IMR-90 (cell line): ENCODE measurements around the gene SIRT2. TPM values are rescaled to one million over a fixed set of nuclear protein-coding genes. Genes with fewer than 3 reads are reported as not detected.

Experiments
- ATAC-seq: fragments of 200-7000 bp; cut with Tn5 transposase; 2 replicates; pipeline ENCODE4 v1.9.1; 2020; ENCODE audit warnings: low read depth, mild to moderate bottlenecking, moderate library complexity
- BruUV-seq: library from RNA; stranded (reverse); fragments of 400-500 nt; replicated peaks from 2 replicates; lab custom pipeline; 2021; lab: Mats Ljungman, UMichigan
- CTCF ChIA-PET: fragments of 300-600 bp; formaldehyde crosslinking; extraction: SDS; loops from one replicate; lab custom pipeline; 2021; ENCODE audit warnings: antibody characterized with exemption; lab: Yijun Ruan, JAX
- POLR2A ChIA-PET: fragments of 300-600 bp; sonication (Branson Sonifier 250); formaldehyde crosslinking; loops from one replicate; lab custom pipeline; 2022; ENCODE audit warnings: antibody characterized with exemption; ENCODE audit not compliant: unreplicated experiment; lab: Charles Lee
- DNase-seq: peaks from one replicate; pipeline ENCODE4 v3.0.0; 2013
- H2AFZ ChIP-seq: replicated peaks from 2 replicates; pipeline ENCODE3; 2013; ENCODE audit warnings: low read length, mild to moderate bottlenecking; ENCODE audit not compliant: poor library complexity
- H2AK5ac ChIP-seq: 2 replicates; pipeline ENCODE4 v1.6.1; 2013; ENCODE audit warnings: low read depth, low read length, inconsistent platforms
- H2AK9ac ChIP-seq: replicated peaks from 2 replicates; pipeline ENCODE3; 2013; ENCODE audit warnings: mild to moderate bottlenecking, low read depth, low read length, moderate library complexity; ENCODE audit not compliant: poor library complexity
- H2BK120ac ChIP-seq: 2 replicates; pipeline ENCODE4 v1.6.1; 2013; ENCODE audit warnings: low read depth, low read length, inconsistent platforms
- H2BK15ac ChIP-seq: 3 replicates; pipeline ENCODE4 v1.6.1; 2013; ENCODE audit warnings: low read depth, low read length, inconsistent platforms
- H2BK20ac ChIP-seq: 2 replicates; pipeline ENCODE4 v1.6.1; 2013; ENCODE audit warnings: low read depth, mild to moderate bottlenecking, inconsistent platforms, low read length, moderate library complexity
- H2BK5ac ChIP-seq: 2 replicates; pipeline ENCODE4 v1.6.1; 2013; ENCODE audit warnings: mild to moderate bottlenecking, low read depth, low read length, inconsistent platforms; ENCODE audit not compliant: poor library complexity, severe bottlenecking
- H3K14ac ChIP-seq: replicated peaks from 2 replicates; pipeline ENCODE4 v1.6.1; 2013; ENCODE audit warnings: low read depth, low read length, inconsistent platforms
- H3K18ac ChIP-seq: 2 replicates; pipeline ENCODE4 v1.6.1; 2013; ENCODE audit warnings: low read depth, low read length, control low read depth
- H3K23ac ChIP-seq: 2 replicates; pipeline ENCODE4 v1.6.1; 2013; ENCODE audit warnings: low read depth, low read length, inconsistent platforms
- H3K27ac ChIP-seq: 2 replicates; pipeline ENCODE4 v1.5.1; 2013; ENCODE audit warnings: mild to moderate bottlenecking, control low read depth, low read length; ENCODE audit not compliant: insufficient read depth
- H3K27me3 ChIP-seq: 2 replicates; pipeline ENCODE4 v1.6.1; 2013; ENCODE audit warnings: low read length; ENCODE audit not compliant: control insufficient read depth, insufficient read depth
- H3K36me3 ChIP-seq: 2 replicates; pipeline ENCODE4 v1.6.1; 2013; ENCODE audit warnings: low read length, mixed read lengths; ENCODE audit not compliant: control insufficient read depth, insufficient read depth
- H3K4ac ChIP-seq: 2 replicates; pipeline ENCODE4 v1.6.1; 2013; ENCODE audit warnings: low read depth, low read length, inconsistent platforms
- H3K4me1 ChIP-seq: 2 replicates; pipeline ENCODE4 v1.6.1; 2013; ENCODE audit warnings: low read length, mixed read lengths; ENCODE audit not compliant: control insufficient read depth, insufficient read depth
- H3K4me2 ChIP-seq: 2 replicates; pipeline ENCODE4 v1.6.1; 2013; ENCODE audit warnings: low read depth, mild to moderate bottlenecking, control low read depth, low read length, moderate library complexity
- H3K4me3 ChIP-seq: 2 replicates; pipeline ENCODE4 v1.5.1; 2013; ENCODE audit warnings: low read depth, mild to moderate bottlenecking, control low read depth, low read length, moderate library complexity; ENCODE audit not compliant: insufficient read depth
- H3K56ac ChIP-seq: 2 replicates; pipeline ENCODE4 v1.6.1; 2013; ENCODE audit warnings: low read length, inconsistent platforms; ENCODE audit not compliant: insufficient read depth; ENCODE audit errors: extremely low read depth
- H3K79me1 ChIP-seq, 2 experiments: 2 replicates each; pipeline ENCODE4 v1.6.1; 2013; ENCODE audit warnings: low read length in 2 of 2, inconsistent platforms in 1 of 2, low read depth in 1 of 2
- H3K9ac ChIP-seq: 2 replicates; pipeline ENCODE4 v1.6.1; 2013; ENCODE audit warnings: low read depth, low read length, control low read depth
- H3K9me1 ChIP-seq: 2 replicates; pipeline ENCODE4 v1.6.1; 2013; ENCODE audit warnings: low read length, inconsistent platforms; ENCODE audit not compliant: insufficient read depth
- H3K9me3 ChIP-seq: 2 replicates; pipeline ENCODE4 v1.6.1; 2013; ENCODE audit warnings: low read length; ENCODE audit not compliant: control insufficient read depth, insufficient read depth
- H4K20me1 ChIP-seq: 2 replicates; pipeline ENCODE4 v1.6.1; 2013; ENCODE audit warnings: low read length, inconsistent platforms; ENCODE audit not compliant: insufficient read depth
- H4K5ac ChIP-seq: 2 replicates; pipeline ENCODE4 v1.6.1; 2013; ENCODE audit warnings: mild to moderate bottlenecking, low read depth, low read length, control low read depth
- H4K8ac ChIP-seq, 2 experiments: 2 replicates each; pipeline ENCODE4 v1.6.1; 2013; ENCODE audit warnings: low read depth in 2 of 2, low read length in 2 of 2, control low read depth in 1 of 2, inconsistent platforms in 1 of 2
- H4K91ac ChIP-seq: 2 replicates; pipeline ENCODE4 v1.6.1; 2013; ENCODE audit warnings: low read depth, low read length, inconsistent platforms; ENCODE audit not compliant: insufficient read depth
- CEBPB ChIP-seq: IDR thresholded peaks from 2 replicates; pipeline ENCODE4 v1.6.1; 2012; ENCODE audit warnings: low read depth, low read length, improper control_type of control experiment
- CHD1 ChIP-seq: IDR thresholded peaks from 2 replicates; pipeline ENCODE4 v1.6.1; 2012; ENCODE audit warnings: low read depth, low read length, improper control_type of control experiment
- FOS ChIP-seq: fragments of 150-350 bp; IDR thresholded peaks from 2 replicates; pipeline ENCODE4 v1.6.1; 2016; ENCODE audit warnings: low read depth, low read length
- MAFK ChIP-seq: IDR thresholded peaks from 2 replicates; pipeline ENCODE4 v1.6.1; 2012; ENCODE audit warnings: low read depth, low read length, improper control_type of control experiment
- MAZ ChIP-seq: IDR thresholded peaks from 2 replicates; pipeline ENCODE4 v1.6.1; 2012; ENCODE audit warnings: low read depth, mild to moderate bottlenecking, low read length, improper control_type of control experiment, moderate library complexity, borderline replicate concordance
- NFE2L2 ChIP-seq: fragments of 150-350 bp; IDR thresholded peaks from 2 replicates; pipeline ENCODE4 v1.6.1; 2016; ENCODE audit warnings: low read depth, mild to moderate bottlenecking, low read length
- POLR2A ChIP-seq: IDR thresholded peaks from 2 replicates; pipeline ENCODE4 v1.6.1; 2012; ENCODE audit warnings: mild to moderate bottlenecking, low read depth, low read length
- RAD21 ChIP-seq: IDR thresholded peaks from 2 replicates; pipeline ENCODE4 v1.6.1; 2012; ENCODE audit warnings: low read length, improper control_type of control experiment
- RFX5 ChIP-seq: IDR thresholded peaks from 2 replicates; pipeline ENCODE4 v1.8.0; 2012; ENCODE audit warnings: low read depth, mild to moderate bottlenecking, low read length, moderate library complexity
- SMC3 ChIP-seq: fragments of 150-350 bp; IDR thresholded peaks from 2 replicates; pipeline ENCODE4 v1.6.1; 2016; ENCODE audit warnings: low read depth, mild to moderate bottlenecking, antibody characterized with exemption, low read length, moderate library complexity
- WGBS, 2 experiments: methylation state at CpG; one replicate each; pipeline versions ENCODE4 v1.1.5 to v1.1.7; 2013; ENCODE audit warnings: missing lambda C conversion rate in 2 of 2; ENCODE audit not compliant: insufficient read length in 1 of 2; ENCODE audit errors: extremely low coverage in 2 of 2; 5-methylcytosine and 5-hydroxymethylcytosine counted together
- dilution Hi-C: fragments of 300-500 bp; cut with HindIII; formaldehyde crosslinking; loops from one replicate; pipeline ENCODE4 v1.14.3; 2018; ENCODE audit warnings: low sequenced_read_pairs; ENCODE audit not compliant: unreplicated experiment
- in situ Hi-C: fragments of 300-500 bp; cut with MboI; formaldehyde crosslinking; loops from 3 replicates; pipeline ENCODE4 v1.14.3; 2019; ENCODE audit warnings: low sequenced_read_pairs, inconsistent platforms, mixed read lengths
- intact Hi-C: fragments of 100-400 bp; cut with micrococcal nuclease; formaldehyde crosslinking; loops from 2 replicates; pipeline ENCODE4 v1.10.0; 2022
- polyA plus RNA-seq, 3 experiments: library from polyadenylated mRNA; depleted of rRNA; stranded (reverse); fragments of >200 nt; gene quantifications; 2 replicates each; pipeline ENCODE4 v1.2.3, GENCODE V29; 2012; ENCODE audit warnings: low replicate concordance in 1 of 3
- total RNA-seq: library from RNA; depleted of rRNA; stranded (reverse); fragments of >200 nt; gene quantifications from 2 replicates; pipeline ENCODE4 v1.2.3, GENCODE V29; 2012
- TF ChIP-seq, protein P1 (sequence below): fragments of 150-350 bp; IDR thresholded peaks from 2 replicates; pipeline ENCODE4 v1.6.1; 2017; ENCODE audit warnings: mild to moderate bottlenecking, antibody characterized with exemption, low read length, low read depth
- TF ChIP-seq, protein P2 (sequence below): conservative IDR thresholded peaks from 2 replicates; pipeline ENCODE4 v1.5.1; 2012; ENCODE audit warnings: mild to moderate bottlenecking, low read depth, low read length, improper control_type of control experiment
- TF ChIP-seq, protein P3 (sequence below): fragments of 150-350 bp; IDR thresholded peaks from 2 replicates; pipeline ENCODE4 v1.6.1; 2016; ENCODE audit warnings: low read depth, mild to moderate bottlenecking, low read length, moderate library complexity, borderline replicate concordance

Gene SIRT2
- total and polyA plus RNA-seq, 2 of the 4 experiments (the other 2 are of a cell fraction) = 43.0 to 50.0 TPM

- Histone ChIP-seq H3K79me1 (no peaks in the 10 kb centered on the region), H3K27me3 (no peaks in the 10 kb centered on the region), H3K14ac (no peak overlapping the region), H3K4ac (no peak overlapping the region), H2BK15ac (no peak overlapping the region), H3K9ac (no peak overlapping the region), H3K56ac (no peak overlapping the region), H3K4me2 (no peak overlapping the region), H2AK5ac (no peak overlapping the region), H2BK20ac (no peak overlapping the region), H2AK9ac (no peak overlapping the region), H2BK120ac (no peak overlapping the region), H3K23ac (no peak overlapping the region), H3K4me3 (no peak overlapping the region), H2BK5ac (no peak overlapping the region), H2AFZ (no peak overlapping the region), H3K9me1 (0 out of 2 replicates have a peak, but pooled peaks cover 4% of the 10 kb centered on the region), H3K9me3 (no peaks in the 10 kb centered on the region), H3K36me3 (peaks cover 15% of the 10 kb centered on the region), H3K27ac (no peak overlapping the region), H3K4me1 (no peaks in the 10 kb centered on the region), H4K20me1 (no peaks in the 10 kb centered on the region), H3K18ac (no peak overlapping the region), H4K5ac (no peak overlapping the region), H4K91ac (no peak overlapping the region), H4K8ac (no peak overlapping the region)
- TF ChIP-seq, protein P1, sequence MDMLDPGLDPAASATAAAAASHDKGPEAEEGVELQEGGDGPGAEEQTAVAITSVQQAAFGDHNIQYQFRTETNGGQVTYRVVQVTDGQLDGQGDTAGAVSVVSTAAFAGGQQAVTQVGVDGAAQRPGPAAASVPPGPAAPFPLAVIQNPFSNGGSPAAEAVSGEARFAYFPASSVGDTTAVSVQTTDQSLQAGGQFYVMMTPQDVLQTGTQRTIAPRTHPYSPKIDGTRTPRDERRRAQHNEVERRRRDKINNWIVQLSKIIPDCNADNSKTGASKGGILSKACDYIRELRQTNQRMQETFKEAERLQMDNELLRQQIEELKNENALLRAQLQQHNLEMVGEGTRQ = no peak
- no peak for TF ChIP-seq RAD21
- no peak for TF ChIP-seq NFE2L2
- TF ChIP-seq MAFK = no peak
- TF ChIP-seq CHD1 = no peak
- no peak for TF ChIP-seq SMC3
- no peak for TF ChIP-seq RFX5
- TF ChIP-seq CEBPB = no peak
- TF ChIP-seq, protein P2, sequence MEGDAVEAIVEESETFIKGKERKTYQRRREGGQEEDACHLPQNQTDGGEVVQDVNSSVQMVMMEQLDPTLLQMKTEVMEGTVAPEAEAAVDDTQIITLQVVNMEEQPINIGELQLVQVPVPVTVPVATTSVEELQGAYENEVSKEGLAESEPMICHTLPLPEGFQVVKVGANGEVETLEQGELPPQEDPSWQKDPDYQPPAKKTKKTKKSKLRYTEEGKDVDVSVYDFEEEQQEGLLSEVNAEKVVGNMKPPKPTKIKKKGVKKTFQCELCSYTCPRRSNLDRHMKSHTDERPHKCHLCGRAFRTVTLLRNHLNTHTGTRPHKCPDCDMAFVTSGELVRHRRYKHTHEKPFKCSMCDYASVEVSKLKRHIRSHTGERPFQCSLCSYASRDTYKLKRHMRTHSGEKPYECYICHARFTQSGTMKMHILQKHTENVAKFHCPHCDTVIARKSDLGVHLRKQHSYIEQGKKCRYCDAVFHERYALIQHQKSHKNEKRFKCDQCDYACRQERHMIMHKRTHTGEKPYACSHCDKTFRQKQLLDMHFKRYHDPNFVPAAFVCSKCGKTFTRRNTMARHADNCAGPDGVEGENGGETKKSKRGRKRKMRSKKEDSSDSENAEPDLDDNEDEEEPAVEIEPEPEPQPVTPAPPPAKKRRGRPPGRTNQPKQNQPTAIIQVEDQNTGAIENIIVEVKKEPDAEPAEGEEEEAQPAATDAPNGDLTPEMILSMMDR = no peak
- no peak for TF ChIP-seq FOS
- TF ChIP-seq MAZ = no peak
- TF ChIP-seq POLR2A = no peak
- TF ChIP-seq, protein P3, sequence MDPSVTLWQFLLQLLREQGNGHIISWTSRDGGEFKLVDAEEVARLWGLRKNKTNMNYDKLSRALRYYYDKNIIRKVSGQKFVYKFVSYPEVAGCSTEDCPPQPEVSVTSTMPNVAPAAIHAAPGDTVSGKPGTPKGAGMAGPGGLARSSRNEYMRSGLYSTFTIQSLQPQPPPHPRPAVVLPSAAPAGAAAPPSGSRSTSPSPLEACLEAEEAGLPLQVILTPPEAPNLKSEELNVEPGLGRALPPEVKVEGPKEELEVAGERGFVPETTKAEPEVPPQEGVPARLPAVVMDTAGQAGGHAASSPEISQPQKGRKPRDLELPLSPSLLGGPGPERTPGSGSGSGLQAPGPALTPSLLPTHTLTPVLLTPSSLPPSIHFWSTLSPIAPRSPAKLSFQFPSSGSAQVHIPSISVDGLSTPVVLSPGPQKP = no peak
- DNase-seq = no peak
- dilution Hi-C loops = no loop called here
- no peak for ATAC-seq
- no CpG with 5 or more reads among the region's 2 CpGs for WGBS, 2 experiments
- no TSS peak for BruUV-seq
- ChIA-PET CTCF (no interaction called here), POLR2A (no interaction called here)
- in situ Hi-C loops = loop anchor here (25.0 kb wide), 1 partner anchor 530 kb away; the partner anchor contains the start of gene FAM98C
- intact Hi-C loops = no loop called here
Observed at GRCh38 chr19:38941979-38942378, 42.6 kb upstream of the SIRT2 start.
